Measurements from ENCODE around the gene TNRC18.
"Not testable (repeated sequence)": the region's sequence is repeated elsewhere in the genome, so short reads cannot be mapped to it uniquely, and the experiment has no call there.

The TNRC18 gene

GRCh38 chr7:5310822-5311405 lies 112.7 kb downstream of the TNRC18 start (continued):
- TF ChIP-seq ZBTB26 (tag by site-specific recombination; optimal IDR thresholded peaks at IDR 0.05) (peak; percentile 34), ZNF274 (IDR thresholded peaks at IDR 0.05; ENCODE audit: low read length) (no peak), ZNF274 (tag by site-specific recombination; IDR thresholded peaks at IDR 0.05; ENCODE audit: borderline replicate concordance) (no peak), ZNF121 (tag by site-specific recombination; IDR thresholded peaks at IDR 0.05) (no peak), ZNF132 (tag by site-specific recombination; IDR thresholded peaks at IDR 0.05; ENCODE audit: borderline replicate concordance) (no peak), ZNF324 (tag by site-specific recombination; IDR thresholded peaks at IDR 0.05) (no peak), PRDM10 (tag by site-specific recombination; IDR thresholded peaks at IDR 0.05) (no peak)

GRCh38 chr7:5309146-5309545 lies 114.5 kb downstream of the TNRC18 start:
- no peak overlapping the region for H3K27ac ChIP-seq (ENCODE audit: extremely low read depth, low read depth, low read length)
- H3K9me3 ChIP-seq (ENCODE audit: control insufficient read depth, insufficient read depth, low read depth, low read length), result no peaks in the 10 kb centered on the region
- TF ChIP-seq KLF10 (tag by site-specific recombination; IDR thresholded peaks at IDR 0.05), result no peak
- no peak for TF ChIP-seq EGR2 (tag by site-specific recombination; IDR thresholded peaks at IDR 0.05; ENCODE audit: low read depth)
- no peak for TF ChIP-seq YY2 (tag by site-specific recombination; IDR thresholded peaks at IDR 0.05)
- no peak for TF ChIP-seq KLF1 (tag by site-specific recombination; IDR thresholded peaks at IDR 0.05)
- TF ChIP-seq OSR2 (tag by site-specific recombination; IDR thresholded peaks at IDR 0.05), result no peak
- TF ChIP-seq ZNF626 (tag by site-specific recombination; IDR thresholded peaks at IDR 0.05), result no peak
- no peak for TF ChIP-seq ZBTB21 (tag by site-specific recombination; IDR thresholded peaks at IDR 0.05)
- TF ChIP-seq ZNF16 (tag by site-specific recombination; IDR thresholded peaks at IDR 0.05; ENCODE audit: low read depth), result no peak
- TF ChIP-seq ZNF776 (tag by site-specific recombination; IDR thresholded peaks at IDR 0.05; ENCODE audit: borderline replicate concordance), result no peak
- no peak for TF ChIP-seq ZNF768 (tag by site-specific recombination; IDR thresholded peaks at IDR 0.05)
- TF ChIP-seq ZNF404 (tag by site-specific recombination; IDR thresholded peaks at IDR 0.05), result no peak
- no peak for TF ChIP-seq ZNF398 (tag by site-specific recombination; IDR thresholded peaks at IDR 0.05)
- TF ChIP-seq ZNF76 (tag by site-specific recombination; IDR thresholded peaks at IDR 0.05; ENCODE audit: borderline replicate concordance, low read depth), result no peak
- no peak for TF ChIP-seq ZNF148 (tag by site-specific recombination; IDR thresholded peaks at IDR 0.05; ENCODE audit: borderline replicate concordance)
- ChIA-PET CTCF (no interaction called here), POLR2A (no interaction called here)
- no peak overlapping the region for H3K4me3 ChIP-seq (ENCODE audit: low read depth, low read length)
- no peaks in the 10 kb centered on the region for H3K4me1 ChIP-seq (ENCODE audit: control insufficient read depth, insufficient read depth, low read length)
- H3K36me3 ChIP-seq (ENCODE audit: control insufficient read depth in 2 of 2, insufficient read depth in 1 of 2, low read length in 2 of 2), result peaks cover 0 to 18% of the 10 kb centered on the region in 2 experiments; a peak in 2 of 3 replicates

- H3K4me1 ChIP-seq (ENCODE audit: control insufficient read depth, insufficient read depth, low read length); POLR2A ChIA-PET; H3K9me3 ChIP-seq (ENCODE audit: control insufficient read depth, insufficient read depth, low read depth, low read length); H3K27ac ChIP-seq (ENCODE audit: extremely low read depth, low read depth, low read length); H3K4me3 ChIP-seq (ENCODE audit: low read depth, low read length): not testable (repeated sequence)
- CTCF ChIA-PET, result interaction anchor here (0.6 kb wide), 1 partner anchor 22 kb away, joined by 3 read pairs; no protein-coding TSS in a partner anchor
- H3K36me3 ChIP-seq (ENCODE audit: control insufficient read depth in 2 of 2, insufficient read depth in 1 of 2, low read length in 2 of 2), result peaks cover 0 to 18% of the 10 kb centered on the region in 2 experiments; a peak in 2 of 3 replicates
These were observed 116.2 kb downstream of the TNRC18 start for GRCh38 chr7:5307221-5308142.

Data from HEK293 (cell line).